HTERT RPE-1 (cell line): ENCODE results near the gene TPK1.
"Not testable (repeated sequence)": the region's sequence is repeated elsewhere in the genome, so short reads cannot be mapped to it uniquely, and the experiment has no call there.

Experiments
- in situ Hi-C: fragments of 300-500 bp; cut with MboI; formaldehyde crosslinking; loops from 4 replicates; pipeline ENCODE4 v1.14.3; 2020; ENCODE audit warnings: low sequenced_read_pairs

TPK1 gene

GRCh38 chr7:144649120-144649519 lies 186.7 kb downstream of the TPK1 start:
- in situ Hi-C loops: no loop called here

- in situ Hi-C loops: no loop called here
Measured at GRCh38 chr7:144641389-144642044, 194.3 kb downstream of the TPK1 start.

GRCh38 chr7:144632724-144633123 lies 203.1 kb downstream of the TPK1 start:
- in situ Hi-C loops: no loop called here

- in situ Hi-C loops: no loop called here
Measured at GRCh38 chr7:144629598-144629997, 206.3 kb downstream of the TPK1 start.

- in situ Hi-C loops: no loop called here
Measured at GRCh38 chr7:144629011-144629410, 206.8 kb downstream of the TPK1 start.

GRCh38 chr7:144628176-144628575 lies 207.7 kb downstream of the TPK1 start:
- in situ Hi-C loops: no loop called here

- in situ Hi-C loops: no loop called here
Measured at GRCh38 chr7:144622745-144623144, 213.1 kb downstream of the TPK1 start.

GRCh38 chr7:144606261-144606660 lies 229.6 kb downstream of the TPK1 start:
- in situ Hi-C loops: no loop called here

GRCh38 chr7:144596953-144597352 lies 238.9 kb downstream of the TPK1 start:
- in situ Hi-C loops: no loop called here

- in situ Hi-C loops: no loop called here
Measured at GRCh38 chr7:144594580-144594979, 241.3 kb downstream of the TPK1 start.

- in situ Hi-C loops: no loop called here
Measured at GRCh38 chr7:144588559-144589051, 247.2 kb downstream of the TPK1 start.

GRCh38 chr7:144587701-144588100 lies 248.2 kb downstream of the TPK1 start:
- in situ Hi-C loops: no loop called here

- in situ Hi-C loops: no loop called here
Measured at GRCh38 chr7:144584726-144585125, 251.1 kb downstream of the TPK1 start.

- in situ Hi-C loops: no loop called here
Measured at GRCh38 chr7:144579687-144580086, 256.2 kb downstream of the TPK1 start.

GRCh38 chr7:144575456-144575855 lies 260.4 kb downstream of the TPK1 start:
- in situ Hi-C loops: no loop called here

- in situ Hi-C loops: not testable (repeated sequence)
Measured at GRCh38 chr7:144574753-144575152, 261.1 kb downstream of the TPK1 start.

GRCh38 chr7:144568233-144568632 lies 267.6 kb downstream of the TPK1 start:
- in situ Hi-C loops: no loop called here

- in situ Hi-C loops: no loop called here
Measured at GRCh38 chr7:144565586-144565985, 270.3 kb downstream of the TPK1 start.

- in situ Hi-C loops: no loop called here
Measured at GRCh38 chr7:144549861-144550260, 286.0 kb downstream of the TPK1 start.

GRCh38 chr7:144548556-144548955 lies 287.3 kb downstream of the TPK1 start:
- in situ Hi-C loops: no loop called here

- in situ Hi-C loops: no loop called here
Measured at GRCh38 chr7:144547888-144548287, 288.0 kb downstream of the TPK1 start.

GRCh38 chr7:144546782-144547181 lies 289.1 kb downstream of the TPK1 start:
- in situ Hi-C loops: no loop called here

- in situ Hi-C loops: no loop called here
Measured at GRCh38 chr7:144545330-144545729, 290.5 kb downstream of the TPK1 start.
